HAP-1 (cell line): ENCODE data around the gene C14orf39.
"Not testable (repeated sequence)": the region's sequence is repeated elsewhere in the genome, so short reads cannot be mapped to it uniquely, and the experiment has no call there.

Experiments
- DNase-seq, 2 experiments: peaks; one replicate each; pipeline ENCODE4 v3.0.0-alpha.2; 2016 to 2020; ENCODE audit warnings: low spot score in 2 of 2
- H3K27me3 ChIP-seq: fragments of 250-450 bp; sonication (Bioruptor Pico); 2 replicates; pipeline ENCODE4 v1.5.1; 2020; ENCODE audit warnings: low read depth, mild to moderate bottlenecking, moderate library complexity
- H3K36me3 ChIP-seq: fragments of 250-450 bp; sonication (Bioruptor Pico); replicated peaks from 2 replicates; pipeline ENCODE4 v1.5.1; 2020; ENCODE audit warnings: mild to moderate bottlenecking
- H3K4me1 ChIP-seq: fragments of 250-450 bp; sonication (Bioruptor Pico); 2 replicates; pipeline ENCODE4 v1.5.1; 2020; ENCODE audit warnings: mild to moderate bottlenecking
- H3K4me3 ChIP-seq: fragments of 250-450 bp; sonication (Bioruptor Pico); 2 replicates; pipeline ENCODE4 v1.5.1; 2020; ENCODE audit warnings: mild to moderate bottlenecking, moderate library complexity
- H3K9me3 ChIP-seq: fragments of 250-450 bp; sonication (Bioruptor Pico); 2 replicates; pipeline ENCODE4 v1.5.1; 2020; ENCODE audit warnings: mild to moderate bottlenecking, moderate library complexity
- in situ Hi-C: fragments of 300-500 bp; cut with MboI; formaldehyde crosslinking; loops from 3 replicates; pipeline ENCODE4 v1.14.3; 2020; ENCODE audit warnings: low sequenced_read_pairs, inconsistent platforms, mixed read lengths

C14orf39 gene

GRCh38 chr14:60430276-60430675 is 55.6 kb downstream of the C14orf39 start:
- Histone ChIP-seq H3K36me3 (no peaks in the 10 kb centered on the region), H3K9me3 (no peaks in the 10 kb centered on the region), H3K27me3 (no peaks in the 10 kb centered on the region), H3K4me3 (no peak overlapping the region), H3K4me1 (no peaks in the 10 kb centered on the region)
- DNase-seq = no peak
- in situ Hi-C loops = no loop called here

DNA sequence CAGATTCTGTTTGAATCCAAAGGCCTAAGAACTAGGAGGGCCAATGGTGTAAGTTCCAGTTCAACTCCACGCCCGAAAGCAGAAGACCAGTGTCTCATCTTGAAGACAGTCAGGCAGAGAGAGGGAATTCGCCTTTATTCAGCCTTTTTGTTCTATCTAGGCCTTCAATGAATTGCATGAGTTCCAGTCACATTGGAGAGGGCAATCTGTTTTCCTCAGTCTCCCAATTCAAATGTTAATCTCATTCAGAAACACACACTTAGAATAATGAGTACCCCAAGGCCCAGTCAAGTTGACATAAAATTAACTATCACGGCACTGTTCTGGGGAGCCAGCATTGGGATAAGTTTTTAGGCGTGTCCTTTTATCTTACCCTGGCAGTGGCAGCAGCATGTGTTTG is 65.8 kb downstream of the C14orf39 start:
- in situ Hi-C loops = no loop called here
- Histone ChIP-seq H3K9me3 (no peaks in the 10 kb centered on the region), H3K4me1 (no peaks in the 10 kb centered on the region; the same call in 1 of the 2 replicates), H3K27me3 (no peaks in the 10 kb centered on the region), H3K4me3 (no peak overlapping the region), H3K36me3 (no peaks in the 10 kb centered on the region)
- no peak for DNase-seq

- H3K36me3 ChIP-seq, H3K4me1 ChIP-seq, H3K9me3 ChIP-seq, H3K4me3 ChIP-seq, H3K27me3 ChIP-seq, in situ Hi-C loops, DNase-seq: not testable (repeated sequence)
Observed at GRCh38 chr14:60397550-60397949, 88.3 kb downstream of the C14orf39 start.

GRCh38 chr14:60396718-60397343 is 89.0 kb downstream of the C14orf39 start:
- Histone ChIP-seq H3K4me1 (no peaks in the 10 kb centered on the region), H3K9me3 (no peaks in the 10 kb centered on the region), H3K36me3 (no peaks in the 10 kb centered on the region), H3K4me3 (no peak overlapping the region), H3K27me3 (no peaks in the 10 kb centered on the region)
- DNase-seq = no peak
- in situ Hi-C loops = no loop called here
